NT2/D1 (cell line): ENCODE data around the gene SHB.

ENCODE experiments used
- YY1 ChIP-seq: IDR thresholded peaks from 2 replicates; pipeline ENCODE4 v1.6.1; 2011; ENCODE audit not compliant: insufficient read length, insufficient read depth
- ZNF274 ChIP-seq: IDR thresholded peaks from 2 replicates; pipeline ENCODE4 v1.6.1; 2011; ENCODE audit warnings: mild to moderate bottlenecking, low read depth, low read length

DNA sequence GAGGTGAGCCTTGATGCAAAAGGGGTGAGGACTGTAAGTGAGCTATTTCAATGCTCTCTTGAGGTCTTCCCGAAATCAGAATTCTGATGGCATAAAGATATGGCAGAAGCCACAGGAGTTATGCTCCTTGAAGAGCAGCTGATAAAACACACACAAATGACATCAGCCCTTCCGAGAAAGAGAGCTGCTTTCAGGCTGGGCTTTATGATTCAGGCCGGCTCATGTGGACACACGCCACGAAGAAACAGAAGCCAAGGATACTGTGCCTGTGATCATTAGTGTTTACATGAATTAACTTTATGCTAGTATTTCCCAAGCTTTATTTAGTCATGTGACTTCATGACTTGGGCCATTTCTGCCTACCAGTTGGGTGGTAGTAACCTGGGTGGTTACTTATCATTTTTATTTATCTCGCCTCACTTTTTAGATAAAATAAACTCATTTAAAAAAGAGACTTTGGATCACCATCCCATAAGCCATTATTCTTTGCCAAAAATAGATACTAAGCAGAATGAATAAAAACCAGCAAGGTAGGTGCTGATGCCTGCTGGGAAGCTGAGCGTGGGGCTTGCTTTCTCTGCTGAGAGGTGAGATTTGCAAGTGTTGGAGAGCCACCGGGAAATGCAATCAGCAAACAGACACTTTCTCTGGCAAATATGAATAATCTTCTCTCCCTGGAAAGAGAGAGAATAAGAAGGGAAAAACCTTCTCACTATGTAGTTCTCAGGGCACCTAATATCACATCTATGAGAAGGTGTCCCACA, 92.1 kb downstream of the SHB start:
- TF ChIP-seq YY1 (no peak), ZNF274 (no peak)
